Skin of body (tissue), 2 donors: ENCODE measurements around the gene RAD51D. TPM values are rescaled to one million over a fixed set of nuclear protein-coding genes. Genes with fewer than 3 reads are reported as not detected.

Experiments
- small RNA-seq: library from RNA; depleted of rRNA; stranded (forward); fragments of <200 nt; gene quantifications from one replicate; pipeline ENCODE3, GENCODE V24; 2014; ENCODE audit warnings: low replicate concordance
- total RNA-seq: library from RNA; depleted of rRNA; stranded (reverse); fragments of >200 nt; gene quantifications from one replicate; pipeline ENCODE4 v1.2.3, GENCODE V29; 2014

RAD51D gene
- total RNA-seq, 1 donor from 2014 or later: 4.9 TPM

Small RNA genes within 50 kb of the gene (small RNA-seq; reads per million reads assigned to genes)
- not detected for gene AC004223.1
- not detected for gene RNU6-840P

Other genes starting within 250 kb of the RAD51D start
- 3.2 TPM for gene CCT6B, start 158.4 kb downstream of the RAD51D start, total RNA-seq
- 12.7 TPM for gene ZNF830, start 158.3 kb downstream of the RAD51D start, total RNA-seq
- gene LIG3, start 139.3 kb downstream of the RAD51D start, total RNA-seq: 40.7 TPM
- 6.5 TPM for gene RFFL, start 56.2 kb downstream of the RAD51D start, total RNA-seq
- not detected for gene FNDC8, start 1.8 kb upstream of the RAD51D start, total RNA-seq
- gene NLE1, start 22.4 kb upstream of the RAD51D start, total RNA-seq: 11.3 TPM
- 13.3 TPM for gene UNC45B, start 28.0 kb upstream of the RAD51D start, total RNA-seq
- gene SLC35G3, start 74.5 kb upstream of the RAD51D start, total RNA-seq: not detected
- gene SLFN5, start 123.2 kb upstream of the RAD51D start, total RNA-seq: 6.7 TPM